ENCODE results near the gene OR52L1.

Gene OR52L1

DNA sequence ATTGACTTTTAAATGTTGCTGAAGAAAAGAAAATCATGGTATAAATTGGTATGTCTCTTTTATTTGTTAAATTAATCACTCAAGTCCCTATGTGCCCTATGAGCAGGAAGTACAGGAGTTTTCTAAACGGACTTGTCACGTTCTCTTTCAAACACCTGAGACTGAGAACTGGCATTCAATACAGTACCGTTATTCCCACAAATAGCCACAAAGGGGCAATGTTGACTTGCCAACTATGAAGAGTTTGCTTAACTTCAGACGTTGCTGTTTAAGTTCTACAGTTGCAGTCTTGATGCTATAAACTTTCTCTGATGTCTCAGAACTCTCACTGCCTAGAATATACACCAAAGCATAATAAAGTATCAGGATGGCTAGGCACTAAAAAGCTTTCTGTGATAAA lies 36.2 kb upstream of the OR52L1 start:
- Histone ChIP-seq H3K79me2 (ENCODE audit: low read length) (no peaks in the 10 kb centered on the region), H3K4me2 (ENCODE audit: low read length) (no peak overlapping the region), H3K27ac (ENCODE audit: low read length) (no peak overlapping the region), H3K27me3 (ENCODE audit: low read depth, low read length) (peaks cover 26% of the 10 kb centered on the region), H3K4me1 (ENCODE audit: low read length) (no peaks in the 10 kb centered on the region), H3K36me3 (replicated peaks; ENCODE audit: low read depth, low read length) (no peaks in the 10 kb centered on the region), H4K20me1 (ENCODE audit: insufficient read depth, low read length) (no peaks in the 10 kb centered on the region), H3K9me3 (ENCODE audit: insufficient read depth, low read length) (no peaks in the 10 kb centered on the region), H3K9ac (ENCODE audit: low read length) (no peak overlapping the region), H3K4me3 (ENCODE audit: low read length) (no peak overlapping the region), H2AFZ (ENCODE audit: low read depth, low read length) (no peak overlapping the region)
- TF ChIP-seq CTCF (IDR thresholded peaks at IDR 0.05; ENCODE audit: low read depth, low read length) = peak; percentile 66
- TF ChIP-seq EZH2phosphoT487 (IDR thresholded peaks at IDR 0.05; ENCODE audit: low read depth) = no peak

GRCh38 chr11:6013042-6013441 lies 26.3 kb upstream of the OR52L1 start:
- TF ChIP-seq EZH2phosphoT487 (IDR thresholded peaks at IDR 0.05; ENCODE audit: low read depth) (no peak), CTCF (IDR thresholded peaks at IDR 0.05; ENCODE audit: low read depth, low read length) (no peak)
- Histone ChIP-seq H3K4me1 (ENCODE audit: low read length) (no peaks in the 10 kb centered on the region), H3K9me3 (ENCODE audit: insufficient read depth, low read length) (0 out of 2 replicates have a peak, but pooled peaks cover 3% of the 10 kb centered on the region), H3K79me2 (ENCODE audit: low read length) (no peaks in the 10 kb centered on the region), H4K20me1 (ENCODE audit: insufficient read depth, low read length) (no peaks in the 10 kb centered on the region), H3K27ac (ENCODE audit: low read length) (no peak overlapping the region), H3K4me3 (ENCODE audit: low read length) (no peak overlapping the region), H2AFZ (ENCODE audit: low read depth, low read length) (no peak overlapping the region), H3K4me2 (ENCODE audit: low read length) (no peak overlapping the region), H3K27me3 (ENCODE audit: low read depth, low read length) (peaks cover 18% of the 10 kb centered on the region), H3K36me3 (replicated peaks; ENCODE audit: low read depth, low read length) (no peaks in the 10 kb centered on the region), H3K9ac (ENCODE audit: low read length) (no peak overlapping the region)

DNA sequence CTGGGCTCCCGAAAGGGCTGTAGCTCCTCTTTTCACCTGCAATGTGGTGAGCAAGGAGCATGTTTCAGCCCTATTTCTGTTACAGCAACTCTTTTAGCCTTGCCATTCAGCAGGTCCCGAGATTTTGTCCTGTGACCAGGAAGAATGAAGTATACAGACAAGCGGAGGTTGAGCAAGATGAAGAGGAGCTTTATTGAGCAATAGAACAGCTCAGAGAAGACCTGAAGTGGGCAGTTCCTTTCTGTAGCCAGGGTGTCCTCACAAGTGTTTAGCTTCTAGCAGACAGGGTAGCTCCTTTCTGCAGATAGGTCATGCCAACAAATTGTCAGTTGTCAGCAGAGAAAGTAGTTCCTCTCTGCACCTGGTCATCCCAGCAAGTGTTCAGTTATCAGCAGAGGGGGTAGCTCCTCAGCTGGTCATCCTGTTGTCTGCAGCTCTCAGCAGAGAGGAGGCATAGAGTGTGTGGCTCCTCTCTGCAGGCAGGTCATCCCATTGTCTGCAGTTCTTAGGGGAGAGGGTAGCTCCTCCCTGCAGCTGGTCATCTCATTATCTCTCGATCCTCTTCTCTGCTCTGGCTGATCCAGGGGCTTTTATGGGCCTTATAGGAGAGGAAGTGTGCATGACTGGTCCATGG lies 25.4 kb upstream of the OR52L1 start:
- Histone ChIP-seq H3K27me3 (ENCODE audit: low read depth, low read length) (peaks cover 19% of the 10 kb centered on the region), H2AFZ (ENCODE audit: low read depth, low read length) (no peak overlapping the region), H3K27ac (ENCODE audit: low read length) (no peak overlapping the region), H4K20me1 (ENCODE audit: insufficient read depth, low read length) (no peaks in the 10 kb centered on the region), H3K4me2 (ENCODE audit: low read length) (no peak overlapping the region), H3K4me1 (ENCODE audit: low read length) (no peaks in the 10 kb centered on the region), H3K9me3 (ENCODE audit: insufficient read depth, low read length) (0 out of 2 replicates have a peak, but pooled peaks cover 3% of the 10 kb centered on the region), H3K36me3 (replicated peaks; ENCODE audit: low read depth, low read length) (no peaks in the 10 kb centered on the region), H3K79me2 (ENCODE audit: low read length) (no peaks in the 10 kb centered on the region), H3K4me3 (ENCODE audit: low read length) (no peak overlapping the region), H3K9ac (ENCODE audit: low read length) (no peak overlapping the region)
- TF ChIP-seq EZH2phosphoT487 (IDR thresholded peaks at IDR 0.05; ENCODE audit: low read depth) = no peak
- no peak for TF ChIP-seq CTCF (IDR thresholded peaks at IDR 0.05; ENCODE audit: low read depth, low read length)

DNA sequence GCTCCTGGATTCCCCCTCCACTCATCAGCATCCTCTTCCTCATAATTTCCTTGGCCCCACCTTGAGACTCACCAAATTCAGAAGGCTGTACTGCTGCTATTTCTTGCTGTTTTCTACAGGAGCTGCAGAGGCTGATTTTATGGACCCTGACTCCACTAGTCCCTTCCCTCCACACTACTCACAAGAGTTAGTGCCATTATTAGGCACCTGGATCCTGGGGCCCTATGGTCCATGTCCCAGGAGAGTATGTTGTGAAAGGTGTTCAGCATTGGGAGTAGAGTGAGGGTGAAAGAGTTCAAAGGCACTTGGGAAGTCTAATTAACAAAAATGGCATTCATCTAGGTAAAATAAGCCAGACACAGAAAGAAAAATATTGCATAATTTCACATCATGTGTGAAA lies 20.1 kb upstream of the OR52L1 start, which contains the start of gene OR56A4:
Gene OR56A4, minus strand, starts transcription at position 101 of the 400 bp plus-strand sequence. CDS start 3,954 bp downstream, outside the sequence.
- no peak within 1 kb of the TSS for H3K4me2 ChIP-seq (ENCODE audit: low read length)
- H2AFZ ChIP-seq (ENCODE audit: low read depth, low read length) = no peak within 1 kb of the TSS
- no peaks in the 10 kb centered on the region for H3K79me2 ChIP-seq (ENCODE audit: low read length)
- no peak for TF ChIP-seq CTCF (IDR thresholded peaks at IDR 0.05; ENCODE audit: low read depth, low read length)
- TF ChIP-seq EZH2phosphoT487 (IDR thresholded peaks at IDR 0.05; ENCODE audit: low read depth) = no peak
- H3K9ac ChIP-seq (ENCODE audit: low read length) = no peak within 1 kb of the TSS
- H4K20me1 ChIP-seq (ENCODE audit: insufficient read depth, low read length) = no peaks in the 10 kb centered on the region
- no peaks in the 10 kb centered on the region for H3K36me3 ChIP-seq (replicated peaks; ENCODE audit: low read depth, low read length)
- H3K27ac ChIP-seq (ENCODE audit: low read length) = no peak within 1 kb of the TSS
- no peaks in the 10 kb centered on the region for H3K4me1 ChIP-seq (ENCODE audit: low read length)
- peaks cover 31% of the 10 kb centered on the region for H3K27me3 ChIP-seq (ENCODE audit: low read depth, low read length)
- no peak within 1 kb of the TSS for H3K4me3 ChIP-seq (ENCODE audit: low read length)
- no peaks in the 10 kb centered on the region for H3K9me3 ChIP-seq (ENCODE audit: insufficient read depth, low read length)
